Measurements from ENCODE around the gene EREG. TPM values are rescaled to one million over a fixed set of nuclear protein-coding genes. Genes with fewer than 3 reads are reported as not detected.

EREG gene
- total RNA-seq, 1 experiment from 2014 or later = 0.46 TPM

- H2AFZ ChIP-seq = no peak overlapping the region
- no peaks in the 10 kb centered on the region for H3K79me2 ChIP-seq (ENCODE audit: low read depth)
- no peak overlapping the region for H3K27ac ChIP-seq
- TF ChIP-seq CTCF (conservative IDR thresholded peaks at IDR 0.05) = no peak
- TF ChIP-seq EZH2 (IDR thresholded peaks at IDR 0.05; ENCODE audit: low read depth) = no peak
- no peaks in the 10 kb centered on the region for H3K9me2 ChIP-seq (ENCODE audit: insufficient read depth)
- CTCF ChIA-PET = no interaction called here
- no peaks in the 10 kb centered on the region for H4K20me1 ChIP-seq (ENCODE audit: insufficient read depth)
- no peak for DNase-seq
- no peak overlapping the region for H3K4me2 ChIP-seq
- no peaks in the 10 kb centered on the region for H3K27me3 ChIP-seq (ENCODE audit: insufficient read depth, low read depth)
- H3K4me1 ChIP-seq (replicated peaks; ENCODE audit: insufficient read depth) = peaks cover 3% of the 10 kb centered on the region; the same call in 1 of the 2 replicates
- H3K4me3 ChIP-seq = no peak overlapping the region
- H3K36me3 ChIP-seq (ENCODE audit: low read depth) = no peaks in the 10 kb centered on the region
- no peaks in the 10 kb centered on the region for H3F3A ChIP-seq (ENCODE audit: insufficient read depth, low read depth)
- POLR2A ChIA-PET (ENCODE audit: unreplicated experiment) = no interaction called here
- no peaks in the 10 kb centered on the region for H3K9me3 ChIP-seq (ENCODE audit: insufficient read depth, low read depth)
- intact Hi-C loops (cut with micrococcal nuclease; ENCODE audit: unreplicated experiment) = no loop called here
- no TSS peak for BruUV-seq (replicated peaks)
Observed at GRCh38 chr4:74433541-74434172, 68.7 kb downstream of the EREG start.

- no peaks in the 10 kb centered on the region for H3K9me3 ChIP-seq (ENCODE audit: insufficient read depth, low read depth)
- BruUV-seq (replicated peaks) = no TSS peak
- ChIA-PET POLR2A (ENCODE audit: unreplicated experiment) (no interaction called here), CTCF (no interaction called here)
- no peaks in the 10 kb centered on the region for H3F3A ChIP-seq (ENCODE audit: insufficient read depth, low read depth)
- H3K27ac ChIP-seq = no peak overlapping the region
- H3K79me2 ChIP-seq (ENCODE audit: low read depth) = no peaks in the 10 kb centered on the region
- H3K27me3 ChIP-seq (ENCODE audit: insufficient read depth, low read depth) = no peaks in the 10 kb centered on the region
- no peak for TF ChIP-seq CTCF (conservative IDR thresholded peaks at IDR 0.05)
- TF ChIP-seq EZH2 (IDR thresholded peaks at IDR 0.05; ENCODE audit: low read depth) = no peak
- no peak overlapping the region for H3K4me2 ChIP-seq
- H2AFZ ChIP-seq = no peak overlapping the region
- no peaks in the 10 kb centered on the region for H3K9me2 ChIP-seq (ENCODE audit: insufficient read depth)
- no peaks in the 10 kb centered on the region for H3K36me3 ChIP-seq (ENCODE audit: low read depth)
- DNase-seq = no peak
- intact Hi-C loops (cut with micrococcal nuclease; ENCODE audit: unreplicated experiment) = no loop called here
- H4K20me1 ChIP-seq (ENCODE audit: insufficient read depth) = no peaks in the 10 kb centered on the region
- H3K4me1 ChIP-seq (replicated peaks; ENCODE audit: insufficient read depth) = no peaks in the 10 kb centered on the region
- no peak overlapping the region for H3K4me3 ChIP-seq
Observed at GRCh38 chr4:74435296-74435695, 70.4 kb downstream of the EREG start.

- BruUV-seq (replicated peaks) = no TSS peak
- DNase-seq = no peak
- no peaks in the 10 kb centered on the region for H3K9me2 ChIP-seq (ENCODE audit: insufficient read depth)
- no peak overlapping the region for H3K4me2 ChIP-seq
- no peak overlapping the region for H3K4me3 ChIP-seq
- H3K4me1 ChIP-seq (replicated peaks; ENCODE audit: insufficient read depth) = no peaks in the 10 kb centered on the region
- POLR2A ChIA-PET (ENCODE audit: unreplicated experiment) = no interaction called here
- no peak overlapping the region for H2AFZ ChIP-seq
- H3F3A ChIP-seq (ENCODE audit: insufficient read depth, low read depth) = no peaks in the 10 kb centered on the region
- H3K9me3 ChIP-seq (ENCODE audit: insufficient read depth, low read depth) = no peaks in the 10 kb centered on the region
- no peak overlapping the region for H3K27ac ChIP-seq
- no peak for TF ChIP-seq CTCF (conservative IDR thresholded peaks at IDR 0.05)
- no peaks in the 10 kb centered on the region for H3K79me2 ChIP-seq (ENCODE audit: low read depth)
- CTCF ChIA-PET = no interaction called here
- no peaks in the 10 kb centered on the region for H4K20me1 ChIP-seq (ENCODE audit: insufficient read depth)
- intact Hi-C loops (cut with micrococcal nuclease; ENCODE audit: unreplicated experiment) = no loop called here
- no peaks in the 10 kb centered on the region for H3K36me3 ChIP-seq (ENCODE audit: low read depth)
- no peaks in the 10 kb centered on the region for H3K27me3 ChIP-seq (ENCODE audit: insufficient read depth, low read depth)
Observed at GRCh38 chr4:74437866-74438265, 72.9 kb downstream of the EREG start.

Other genes starting within 250 kb of the EREG start
- 8.2 and 8.9 TPM in 2 replicates for gene MTHFD2L, start 207.0 kb upstream of the EREG start, total RNA-seq (2021)
- 4.5 and 5.5 TPM in 2 replicates for gene EPGN, start 56.7 kb upstream of the EREG start, total RNA-seq (2021)
- 4.5 and 6.4 TPM in 2 replicates for gene AREG, start 80.0 kb downstream of the EREG start, total RNA-seq (2021)

All from PC-9 (cell line).